OCI-LY1 (cell line): ENCODE data around the gene C1orf94.

ENCODE experiments used
- H2AFZ ChIP-seq: fragments of 200-600 bp; sonication (generic), shearing (Covaris generic); 2 replicates; pipeline ENCODE4 v1.6.0; 2014; ENCODE audit warnings: antibody characterized with exemption, mild to moderate bottlenecking, low read length
- H3F3A ChIP-seq: fragments of 200-600 bp; sonication (generic), shearing (Covaris generic); 2 replicates; pipeline ENCODE4 v1.6.0; 2014; ENCODE audit warnings: mild to moderate bottlenecking, antibody characterized with exemption, low read length, moderate library complexity; ENCODE audit not compliant: insufficient read depth
- H3K27ac ChIP-seq: fragments of 200-600 bp; sonication (generic); 2 replicates; pipeline ENCODE4 v1.5.1; 2014; ENCODE audit warnings: low read length, mixed run types, mild to moderate bottlenecking, low read depth; ENCODE audit not compliant: poor library complexity, severe bottlenecking
- H3K27me3 ChIP-seq: fragments of 200-600 bp; sonication (generic); 2 replicates; pipeline ENCODE4 v1.6.0; 2014; ENCODE audit warnings: antibody characterized with exemption, mild to moderate bottlenecking, low read length, moderate library complexity; ENCODE audit not compliant: insufficient read depth
- H3K36me3 ChIP-seq: fragments of 200-600 bp; sonication (generic); 2 replicates; pipeline ENCODE4 v1.6.1; 2014; ENCODE audit warnings: mild to moderate bottlenecking, antibody characterized with exemption, low read length, moderate library complexity, mixed read lengths; ENCODE audit not compliant: insufficient read depth
- H3K4me1 ChIP-seq: fragments of 200-600 bp; sonication (generic); 2 replicates; pipeline ENCODE4 v1.5.1; 2014; ENCODE audit warnings: mild to moderate bottlenecking, low read length, moderate library complexity; ENCODE audit not compliant: insufficient read depth, severe bottlenecking
- H3K4me2 ChIP-seq: fragments of 200-600 bp; sonication (generic), shearing (Covaris generic); 2 replicates; pipeline ENCODE4 v1.6.1; 2014; ENCODE audit warnings: low read length
- H3K4me3 ChIP-seq: fragments of 200-600 bp; sonication (generic); 2 replicates; pipeline ENCODE4 v1.5.1; 2014; ENCODE audit warnings: low read length, low read depth, mild to moderate bottlenecking, mixed read lengths; ENCODE audit not compliant: poor library complexity, severe bottlenecking
- H3K79me2 ChIP-seq: fragments of 200-600 bp; shearing (Covaris generic); 2 replicates; pipeline ENCODE4 v1.6.1; 2016; ENCODE audit warnings: mixed run types, low read length, mixed read lengths; ENCODE audit not compliant: insufficient read depth
- H3K9ac ChIP-seq: fragments of 200-600 bp; sonication (generic), shearing (Covaris generic); 2 replicates; pipeline ENCODE4 v1.6.1; 2014; ENCODE audit warnings: mild to moderate bottlenecking, low read length, mixed read lengths
- H3K9me2 ChIP-seq: fragments of 200-600 bp; sonication (generic), shearing (Covaris generic); 2 replicates; pipeline ENCODE4 v1.6.1; 2014; ENCODE audit warnings: low read depth, mild to moderate bottlenecking, low read length, mixed read lengths
- H3K9me3 ChIP-seq: fragments of 200-600 bp; shearing (Covaris generic); 2 replicates; pipeline ENCODE4 v1.6.1; 2014; ENCODE audit warnings: low read length, mixed read lengths
- H4K20me1 ChIP-seq: fragments of 200-600 bp; sonication (generic), shearing (Covaris generic); 2 replicates; pipeline ENCODE4 v1.6.0; 2016; ENCODE audit warnings: mild to moderate bottlenecking, low read length; ENCODE audit not compliant: insufficient read depth
- CTCF ChIP-seq: fragments of 200-600 bp; sonication (generic), shearing (Covaris generic); IDR thresholded peaks from 2 replicates; pipeline ENCODE4 v1.5.1; 2017; ENCODE audit warnings: mild to moderate bottlenecking, antibody characterized with exemption, low read length, moderate library complexity, mixed read lengths
- EZH2 ChIP-seq: fragments of 200-600 bp; sonication (generic), shearing (Covaris generic); IDR thresholded peaks from 2 replicates; pipeline ENCODE4 v1.8.0; 2017; ENCODE audit warnings: borderline replicate concordance, mixed run types, mild to moderate bottlenecking, antibody characterized with exemption, low read length, moderate library complexity, mixed read lengths

C1orf94 gene

DNA sequence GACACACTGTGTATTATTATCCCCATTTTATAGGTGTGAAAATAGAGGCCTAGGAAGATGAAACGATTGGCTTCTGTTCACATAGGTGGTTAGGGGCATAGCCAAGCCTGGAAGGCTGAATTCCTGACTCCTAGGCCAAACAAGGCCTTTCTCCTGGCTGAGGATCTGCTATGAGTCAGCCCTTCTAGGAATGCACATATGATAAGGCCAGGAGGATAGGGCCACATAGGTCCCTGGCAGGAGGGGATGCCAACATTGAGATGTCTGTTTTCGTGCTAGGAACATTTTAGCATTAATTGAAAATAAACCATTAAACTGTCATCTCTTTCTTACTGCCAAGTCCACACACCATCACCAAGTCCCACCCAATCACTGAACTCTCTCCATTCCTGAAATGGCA lies 20.8 kb upstream of the C1orf94 start:
- H3F3A ChIP-seq, result no peaks in the 10 kb centered on the region
- no peaks in the 10 kb centered on the region for H3K9me2 ChIP-seq
- no peaks in the 10 kb centered on the region for H3K9me3 ChIP-seq
- no peaks in the 10 kb centered on the region for H3K79me2 ChIP-seq
- H3K4me1 ChIP-seq, result no peaks in the 10 kb centered on the region
- H3K27me3 ChIP-seq, result no peaks in the 10 kb centered on the region
- no peak overlapping the region for H3K27ac ChIP-seq
- H3K4me2 ChIP-seq, result no peak overlapping the region
- H3K9ac ChIP-seq, result no peak overlapping the region
- H3K36me3 ChIP-seq, result no peaks in the 10 kb centered on the region
- H4K20me1 ChIP-seq, result no peaks in the 10 kb centered on the region
- TF ChIP-seq EZH2 (no peak), CTCF (no peak)
- no peak overlapping the region for H3K4me3 ChIP-seq
- H2AFZ ChIP-seq, result no peak overlapping the region

GRCh38 chr1:34156739-34157138 lies 20.0 kb upstream of the C1orf94 start:
- Histone ChIP-seq H3K4me1 (no peaks in the 10 kb centered on the region), H3K4me3 (no peak overlapping the region), H3K4me2 (no peak overlapping the region), H3K9ac (no peak overlapping the region), H3F3A (no peaks in the 10 kb centered on the region), H3K9me3 (no peaks in the 10 kb centered on the region), H3K27ac (no peak overlapping the region), H4K20me1 (no peaks in the 10 kb centered on the region), H2AFZ (no peak overlapping the region), H3K9me2 (no peaks in the 10 kb centered on the region), H3K36me3 (no peaks in the 10 kb centered on the region), H3K79me2 (no peaks in the 10 kb centered on the region), H3K27me3 (no peaks in the 10 kb centered on the region)
- TF ChIP-seq CTCF (no peak), EZH2 (no peak)

DNA sequence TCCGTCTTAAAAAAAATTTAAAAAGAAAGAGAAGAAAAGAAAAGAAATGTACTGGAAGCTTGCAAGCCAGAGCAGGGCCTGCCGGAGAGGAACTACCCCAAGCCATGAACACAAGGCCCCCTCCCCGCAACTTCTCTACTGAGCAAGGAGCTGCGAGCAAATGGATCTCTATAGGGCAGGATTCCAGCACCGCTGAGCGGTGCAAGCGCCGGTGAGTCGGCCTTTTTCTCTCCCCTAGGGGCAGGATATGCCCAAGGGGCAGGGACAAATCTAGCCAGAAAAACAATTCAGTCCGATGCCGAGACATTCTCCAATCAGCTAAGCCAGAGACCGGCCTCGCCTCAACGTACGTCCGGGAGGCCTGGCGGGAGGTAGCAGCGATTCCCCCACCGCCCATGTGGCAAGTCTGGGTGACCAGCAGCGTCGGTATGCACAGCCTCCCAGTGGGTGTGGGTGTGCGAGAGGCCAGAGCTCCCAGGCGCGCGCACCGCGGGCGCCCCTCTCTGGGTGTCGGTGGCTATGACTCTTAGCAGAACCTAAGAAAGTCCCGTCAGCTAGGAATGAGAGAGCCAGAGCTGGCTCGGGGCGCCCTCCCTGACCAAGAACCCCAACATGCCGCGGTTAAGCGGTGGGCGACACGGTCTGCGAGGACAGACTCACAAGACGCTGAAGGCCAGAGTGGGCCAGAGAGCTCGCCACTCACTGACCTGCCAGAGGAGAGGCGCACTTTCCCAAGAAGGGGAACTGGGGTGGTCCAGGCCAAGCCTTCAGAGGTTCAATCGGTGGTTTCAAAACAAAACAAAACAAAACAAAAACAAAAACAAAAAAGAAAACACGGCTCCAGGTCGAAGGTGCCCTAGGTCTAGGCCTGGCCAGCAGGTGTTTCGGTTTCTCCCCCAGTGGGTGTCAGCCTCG lies 13.6 kb upstream of the C1orf94 start:
- Histone ChIP-seq H3K9ac (no peak overlapping the region), H3K27me3 (no peaks in the 10 kb centered on the region), H3K4me1 (no peaks in the 10 kb centered on the region), H3F3A (no peaks in the 10 kb centered on the region), H3K9me2 (no peaks in the 10 kb centered on the region), H3K9me3 (no peaks in the 10 kb centered on the region), H3K79me2 (no peaks in the 10 kb centered on the region), H2AFZ (no peak overlapping the region), H3K4me3 (no peak overlapping the region), H3K4me2 (no peak overlapping the region), H3K27ac (no peak overlapping the region), H4K20me1 (no peaks in the 10 kb centered on the region), H3K36me3 (no peaks in the 10 kb centered on the region)
- TF ChIP-seq CTCF (peak; percentile 16; the same call in 1 of the 2 replicates), EZH2 (no peak)
